Subcutaneous abdominal adipose tissue (tissue), 5 donors: ENCODE measurements around the gene C3orf80.

Experiments
- H3K27ac ChIP-seq: one replicate; pipeline ENCODE4 v1.7.0; 2013; ENCODE audit warnings: low read depth, mild to moderate bottlenecking, inconsistent platforms, low read length, moderate library complexity
- H3K27me3 ChIP-seq, 5 donors: one replicate each; pipeline ENCODE4 v1.7.0; 2013; ENCODE audit warnings: low read length in 5 of 5, inconsistent platforms in 1 of 5; ENCODE audit not compliant: control insufficient read depth in 5 of 5, insufficient read depth in 4 of 5
- H3K36me3 ChIP-seq, 5 donors: one replicate each; pipeline ENCODE4 v1.7.0; 2013; ENCODE audit warnings: low read length in 5 of 5; ENCODE audit not compliant: control insufficient read depth in 5 of 5, insufficient read depth in 5 of 5
- H3K4me1 ChIP-seq, 5 donors: one replicate each; pipeline ENCODE4 v1.7.0; 2013; ENCODE audit warnings: low read length in 5 of 5, mild to moderate bottlenecking in 3 of 5, moderate library complexity in 1 of 5; ENCODE audit not compliant: control insufficient read depth in 5 of 5, insufficient read depth in 5 of 5
- H3K4me3 ChIP-seq, 5 donors: one replicate each; pipeline ENCODE4 v1.7.0; 2013; ENCODE audit warnings: low read length in 5 of 5, low read depth in 1 of 5
- H3K9ac ChIP-seq, 5 donors: one replicate each; pipeline ENCODE4 v1.7.0; 2013; ENCODE audit warnings: low read length in 5 of 5, mild to moderate bottlenecking in 4 of 5, moderate library complexity in 3 of 5
- H3K9me3 ChIP-seq, 5 donors: one replicate each; pipeline ENCODE4 v1.7.0; 2013; ENCODE audit warnings: low read length in 5 of 5; ENCODE audit not compliant: control insufficient read depth in 5 of 5
- donor health status: healthy.
- donor health status: healthy.
- donor health status: healthy.
- donor health status: healthy.
- donor health status: healthy.

The C3orf80 gene

DNA sequence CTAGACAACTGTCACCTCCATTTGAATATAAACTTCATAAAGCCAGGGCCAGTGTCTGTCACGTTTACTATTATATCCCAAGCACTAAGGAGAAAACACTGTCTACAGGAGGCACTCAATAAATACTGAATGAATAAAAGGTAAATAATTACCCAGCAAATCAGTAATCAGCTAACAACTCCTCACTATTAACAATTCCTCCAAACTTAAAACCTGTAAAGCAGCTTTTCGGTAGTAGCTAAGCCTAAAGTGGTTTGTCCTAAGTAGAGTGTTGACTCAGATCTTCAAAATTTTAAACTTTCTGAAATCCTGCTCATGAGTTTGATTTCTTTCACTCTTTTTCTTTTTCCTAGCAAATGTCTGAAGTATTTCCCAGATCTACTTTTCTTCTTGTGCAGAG, 39.9 kb downstream of the C3orf80 start:
- Histone ChIP-seq H3K27me3 (no peaks in the 10 kb centered on the region), H3K36me3 (peaks cover 0 to 7% (median 0%) of the 10 kb centered on the region in 5 donors), H3K27ac (no peak overlapping the region), H3K4me3 (no peak overlapping the region), H3K9ac (no peak overlapping the region), H3K4me1 (peaks cover 0 to 5% (median 0%) of the 10 kb centered on the region in 5 donors), H3K9me3 (no peaks in the 10 kb centered on the region)
